OCI-LY7 (cell line): ENCODE data around the gene GLRA2. TPM values are rescaled to one million over a fixed set of nuclear protein-coding genes. Genes with fewer than 3 reads are reported as not detected.
A peak's percentile ranks its signal among the peaks of the same experiment; 100 is the strongest.

Source experiments
- BruUV-seq: library from RNA; stranded (reverse); fragments of 400-500 nt; replicated peaks from 2 replicates; lab custom pipeline; 2021; lab: Mats Ljungman, UMichigan
- CTCF ChIA-PET: fragments of 300-600 bp; sonication (Branson Sonifier 250); formaldehyde crosslinking; loops from one replicate; lab custom pipeline; 2022; ENCODE audit warnings: antibody characterized with exemption; ENCODE audit not compliant: unreplicated experiment; lab: Charles Lee
- POLR2A ChIA-PET: fragments of 300-600 bp; sonication (Branson Sonifier 250); formaldehyde crosslinking; loops from one replicate; lab custom pipeline; 2022; ENCODE audit warnings: antibody characterized with exemption; lab: Charles Lee
- DNase-seq: peaks from one replicate; pipeline ENCODE4 v3.0.0-alpha.2; 2015; ENCODE audit warnings: low spot score
- H2AFZ ChIP-seq: fragments of 200-600 bp; sonication (generic), shearing (Covaris generic); 2 replicates; pipeline ENCODE4 v1.6.1; 2014; ENCODE audit warnings: mild to moderate bottlenecking, antibody characterized with exemption, low read length, moderate library complexity
- H3K27ac ChIP-seq: fragments of 200-600 bp; sonication (generic); 2 replicates; pipeline ENCODE4 v1.5.1; 2014; ENCODE audit warnings: mixed run types, low read depth, mild to moderate bottlenecking, moderate library complexity, low read length, inconsistent platforms; ENCODE audit not compliant: poor library complexity, severe bottlenecking
- H3K36me3 ChIP-seq: fragments of 200-600 bp; sonication (generic); 2 replicates; pipeline ENCODE4 v1.6.1; 2014; ENCODE audit warnings: mild to moderate bottlenecking, antibody characterized with exemption, low read length, moderate library complexity, mixed read lengths; ENCODE audit not compliant: insufficient read depth
- H3K4me1 ChIP-seq: fragments of 200-600 bp; sonication (generic); 2 replicates; pipeline ENCODE4 v1.5.1; 2014; ENCODE audit warnings: mild to moderate bottlenecking, low read length; ENCODE audit not compliant: insufficient read depth, poor library complexity, severe bottlenecking
- H3K4me2 ChIP-seq: fragments of 200-600 bp; sonication (generic); 2 replicates; pipeline ENCODE4 v1.6.1; 2014; ENCODE audit warnings: mild to moderate bottlenecking, low read length
- H3K4me3 ChIP-seq: fragments of 200-600 bp; sonication (generic); 2 replicates; pipeline ENCODE4 v1.5.1; 2014; ENCODE audit warnings: mild to moderate bottlenecking, low read depth, low read length; ENCODE audit not compliant: poor library complexity, severe bottlenecking
- H3K79me2 ChIP-seq: fragments of 200-600 bp; sonication (generic); 2 replicates; pipeline ENCODE4 v1.6.1; 2016; ENCODE audit warnings: low read depth, mild to moderate bottlenecking, low read length, moderate library complexity, mixed read lengths; ENCODE audit not compliant: insufficient read depth
- H3K9me2 ChIP-seq: fragments of 200-600 bp; sonication (generic); 2 replicates; pipeline ENCODE4 v1.6.1; 2016; ENCODE audit warnings: mild to moderate bottlenecking, low read length, mixed read lengths; ENCODE audit not compliant: insufficient read depth
- H3K9me3 ChIP-seq: fragments of 200-600 bp; sonication (generic); 2 replicates; pipeline ENCODE4 v1.6.1; 2014; ENCODE audit warnings: mild to moderate bottlenecking, mixed run types, low read length, mixed read lengths
- H4K20me1 ChIP-seq: fragments of 200-600 bp; sonication (generic); 2 replicates; pipeline ENCODE4 v1.6.1; 2014; ENCODE audit warnings: mild to moderate bottlenecking, antibody characterized with exemption, low read length, moderate library complexity, mixed read lengths; ENCODE audit not compliant: insufficient read depth
- CTCF ChIP-seq: fragments of 200-600 bp; sonication (generic); conservative IDR thresholded peaks from 2 replicates; pipeline ENCODE4 v1.5.1; 2014; ENCODE audit warnings: mild to moderate bottlenecking, antibody characterized with exemption, low read length, moderate library complexity, mixed read lengths
- EZH2phosphoT487 ChIP-seq: fragments of 200-600 bp; sonication (generic); IDR thresholded peaks from 2 replicates; pipeline ENCODE4 v1.6.1; 2018; ENCODE audit warnings: low read depth, borderline replicate concordance, mild to moderate bottlenecking, mixed run types, antibody characterized with exemption, low read length, moderate library complexity, mixed read lengths
- intact Hi-C: fragments of 100-400 bp; cut with micrococcal nuclease; formaldehyde crosslinking; loops from one replicate; pipeline ENCODE4 v1.10.0; 2022; ENCODE audit not compliant: unreplicated experiment
- total RNA-seq, 2 experiments: library from RNA; depleted of rRNA in 1 of 2; stranded (reverse); fragments of >200 nt in 1 of 2; shearing (Covaris generic) in 1 of 2; gene quantifications; 2 replicates each; pipeline ENCODE4 v1.2.3, GENCODE V29; 2014 to 2022

Gene GLRA2
- total RNA-seq, 2 experiments from 2014 or later: not detected

GRCh38 chrX:14672611-14673172 lies 143.4 kb downstream of the GLRA2 start:
- peaks cover 26% of the 10 kb centered on the region for H3K4me1 ChIP-seq
- no peaks in the 10 kb centered on the region for H3K9me2 ChIP-seq
- no peaks in the 10 kb centered on the region for H3K79me2 ChIP-seq
- ChIA-PET POLR2A (interaction anchor here (0.6 kb wide), 1 partner anchor 11 kb away, joined by 4 read pairs; no protein-coding TSS in a partner anchor), CTCF (no interaction called here)
- H2AFZ ChIP-seq: no peak overlapping the region
- no peak overlapping the region for H3K4me2 ChIP-seq
- H3K36me3 ChIP-seq: no peaks in the 10 kb centered on the region
- H4K20me1 ChIP-seq: no peaks in the 10 kb centered on the region
- no peaks in the 10 kb centered on the region for H3K9me3 ChIP-seq
- H3K4me3 ChIP-seq: no peak overlapping the region
- no peak for TF ChIP-seq EZH2phosphoT487
- TF ChIP-seq CTCF: no peak
- intact Hi-C loops: no loop called here
- no peak overlapping the region for H3K27ac ChIP-seq
- BruUV-seq: no TSS peak
- no peak for DNase-seq

GRCh38 chrX:14673236-14673635 lies 143.9 kb downstream of the GLRA2 start:
- Histone ChIP-seq H3K4me1 (peaks cover 26% of the 10 kb centered on the region), H3K4me3 (no peak overlapping the region)
- CTCF ChIA-PET: no interaction called here

More at GRCh38 chrX:14673236-14673635, 143.9 kb downstream of the GLRA2 start:
- Histone ChIP-seq H3K27ac (no peak overlapping the region), H3K36me3 (no peaks in the 10 kb centered on the region), H4K20me1 (no peaks in the 10 kb centered on the region), H3K79me2 (no peaks in the 10 kb centered on the region), H3K9me3 (no peaks in the 10 kb centered on the region), H2AFZ (no peak overlapping the region), H3K9me2 (no peaks in the 10 kb centered on the region), H3K4me2 (peak overlapping the region; percentile 16; the same call in 1 of the 2 replicates)
- no peak for DNase-seq
- intact Hi-C loops: no loop called here
- no peak for TF ChIP-seq EZH2phosphoT487
- no peak for TF ChIP-seq CTCF
- no TSS peak for BruUV-seq
- POLR2A ChIA-PET: no interaction called here
